Type B pancreatic cell (in vitro differentiated cells): ENCODE results near the gene RPS2. TPM values are rescaled to one million over a fixed set of nuclear protein-coding genes. Genes with fewer than 3 reads are reported as not detected.

Source experiments
- DNase-seq: peaks from one replicate; pipeline ENCODE4 v3.0.0; 2021; ENCODE audit warnings: mixed read lengths; ENCODE audit not compliant: unreplicated experiment; ENCODE audit errors: extremely low spot score
- H3K27ac Mint-ChIP-seq: 2 replicates; pipeline ENCODE4 v1.8.0; 2021; ENCODE audit warnings: mild to moderate bottlenecking, mixed read lengths
- H3K27me3 Mint-ChIP-seq: 2 replicates; pipeline ENCODE4 v1.8.0; 2021; ENCODE audit warnings: mixed read lengths
- H3K36me3 Mint-ChIP-seq: 2 replicates; pipeline ENCODE4 v1.8.0; 2021; ENCODE audit warnings: mixed read lengths
- H3K4me1 Mint-ChIP-seq: one replicate; pipeline ENCODE4 v1.8.0; 2021; ENCODE audit warnings: mixed read lengths; ENCODE audit not compliant: unreplicated experiment
- H3K4me3 Mint-ChIP-seq: 2 replicates; pipeline ENCODE4 v1.8.0; 2021; ENCODE audit warnings: mild to moderate bottlenecking, mixed read lengths
- H3K9me3 Mint-ChIP-seq: 2 replicates; pipeline ENCODE4 v1.8.0; 2021; ENCODE audit warnings: mixed read lengths
- CTCF ChIP-seq: fragments of 200-600 bp; sonication (generic); conservative IDR thresholded peaks from 2 replicates; pipeline ENCODE4 v1.5.0; 2021; ENCODE audit warnings: antibody characterized with exemption, mild to moderate bottlenecking
- total RNA-seq: library from RNA; stranded (reverse); gene quantifications from 2 replicates; pipeline ENCODE4 v1.2.1, GENCODE V29; 2021; ENCODE audit warnings: low replicate concordance

RPS2 gene
- total RNA-seq, 1 donor from 2014 or later, result 3,035 TPM

GRCh38 chr16:1997494-1998359, 33.1 kb upstream of the RPS2 start:
- no peak for DNase-seq
- Mint-ChIP-seq H3K4me3 (no peak overlapping the region), H3K27me3 (peaks cover 7% of the 10 kb centered on the region), H3K9me3 (no peaks in the 10 kb centered on the region), H3K27ac (no peak overlapping the region), H3K4me1 (no peaks in the 10 kb centered on the region), H3K36me3 (peaks cover 3% of the 10 kb centered on the region)
- TF ChIP-seq CTCF, result no peak

GRCh38 chr16:1993731-1994131, 29.1 kb upstream of the RPS2 start:
- H3K4me3 Mint-ChIP-seq, result peak overlapping the region; percentile 58
- peaks cover 25% of the 10 kb centered on the region for H3K27me3 Mint-ChIP-seq
- no peaks in the 10 kb centered on the region for H3K9me3 Mint-ChIP-seq
- peaks cover 5% of the 10 kb centered on the region for H3K36me3 Mint-ChIP-seq
- TF ChIP-seq CTCF, result no peak
- H3K4me1 Mint-ChIP-seq, result no peaks in the 10 kb centered on the region
- no peak for DNase-seq
- peak overlapping the region; percentile 81 for H3K27ac Mint-ChIP-seq

GRCh38 chr16:1992704-1993317, 28.2 kb upstream of the RPS2 start:
- Mint-ChIP-seq H3K36me3 (peaks cover 7% of the 10 kb centered on the region), H3K27me3 (peaks cover 32% of the 10 kb centered on the region), H3K4me3 (no peak overlapping the region), H3K9me3 (no peaks in the 10 kb centered on the region), H3K27ac (no peak overlapping the region), H3K4me1 (no peaks in the 10 kb centered on the region)
- no peak for TF ChIP-seq CTCF
- no peak for DNase-seq

GRCh38 chr16:1991948-1992703, 27.5 kb upstream of the RPS2 start:
- Mint-ChIP-seq H3K27me3 (peaks cover 32% of the 10 kb centered on the region), H3K27ac (no peak overlapping the region), H3K4me1 (no peaks in the 10 kb centered on the region), H3K9me3 (no peaks in the 10 kb centered on the region), H3K36me3 (peaks cover 4% of the 10 kb centered on the region), H3K4me3 (no peak overlapping the region)
- TF ChIP-seq CTCF, result no peak
- no peak for DNase-seq

- H3K4me1 Mint-ChIP-seq, result no peaks in the 10 kb centered on the region
- DNase-seq, result no peak
- H3K9me3 Mint-ChIP-seq, result no peaks in the 10 kb centered on the region
- H3K27me3 Mint-ChIP-seq, result peaks cover 32% of the 10 kb centered on the region
- H3K36me3 Mint-ChIP-seq, result peaks cover 4% of the 10 kb centered on the region
- no peak for TF ChIP-seq CTCF
- H3K27ac Mint-ChIP-seq, result no peak overlapping the region
- peak overlapping the region; percentile 62 for H3K4me3 Mint-ChIP-seq
Observed at GRCh38 chr16:1991588-1991947, 26.9 kb upstream of the RPS2 start.
